HepG2 (cell line): Measurements from ENCODE around the gene MRPS7. TPM values are rescaled to one million over a fixed set of nuclear protein-coding genes. Genes with fewer than 3 reads are reported as not detected.

Source experiments
- AGO2 ChIP-seq: fragments of 200-400 bp; formaldehyde crosslinking; optimal IDR thresholded peaks from 2 replicates; pipeline ENCODE3; 2017; ENCODE audit warnings: mild to moderate bottlenecking, low read depth, low read length, moderate library complexity
- FOXA1 ChIP-seq, 2 experiments: fragments of 450-650 bp in 1 of 2; sonication (generic) in 1 of 2; formaldehyde crosslinking in 1 of 2; IDR thresholded peaks; 2 replicates each; pipeline versions ENCODE4 v1.4.0 to v1.6.1; 2016 to 2020; ENCODE audit warnings: missing genetic modification reagents in 1 of 2
- HDAC2 ChIP-seq: sonication (generic); formaldehyde crosslinking; IDR thresholded peaks from 2 replicates; pipeline ENCODE4 v1.4.0; 2020; ENCODE audit warnings: missing genetic modification reagents
- HNRNPK ChIP-seq: fragments of 200-400 bp; formaldehyde crosslinking; IDR thresholded peaks from 2 replicates; pipeline ENCODE4 v1.6.1; 2018; ENCODE audit warnings: low read length, low read depth, moderate library complexity, mild to moderate bottlenecking; ENCODE audit not compliant: poor library complexity, severe bottlenecking
- HNRNPLL ChIP-seq: fragments of 200-400 bp; formaldehyde crosslinking; IDR thresholded peaks from 2 replicates; pipeline ENCODE4 v1.6.1; 2017; ENCODE audit warnings: mild to moderate bottlenecking, low read depth, low read length; ENCODE audit not compliant: poor library complexity, severe bottlenecking
- JDP2 ChIP-seq: sonication (generic); formaldehyde crosslinking; IDR thresholded peaks from 2 replicates; pipeline ENCODE4 v1.8.1; 2022; ENCODE audit warnings: missing genetic modification reagents, borderline replicate concordance
- KMT2B ChIP-seq: IDR thresholded peaks from 2 replicates; pipeline ENCODE4 v1.6.1; 2016; ENCODE audit warnings: missing genetic modification reagents, missing compliant biosample characterization
- MZF1 ChIP-seq: sonication (generic); formaldehyde crosslinking; IDR thresholded peaks from 2 replicates; pipeline ENCODE4 v1.8.1; 2023; ENCODE audit warnings: mild to moderate bottlenecking, missing genetic modification reagents, borderline replicate concordance
- NKX3-1 ChIP-seq: sonication (generic); formaldehyde crosslinking; IDR thresholded peaks from 2 replicates; pipeline ENCODE4 v1.5.0; 2020; ENCODE audit warnings: missing genetic modification reagents
- PHF5A ChIP-seq: IDR thresholded peaks from one replicate; pipeline ENCODE4 v1.6.1; 2018; ENCODE audit warnings: low read depth, missing genetic modification reagents; ENCODE audit not compliant: unreplicated experiment
- SNAPC2 ChIP-seq: sonication (generic); formaldehyde crosslinking; IDR thresholded peaks from 2 replicates; pipeline ENCODE4 v1.8.1; 2022; ENCODE audit warnings: mild to moderate bottlenecking, missing genetic modification reagents
- SOX13 ChIP-seq, 3 experiments: fragments of 450-650 bp in 1 of 3; sonication (generic) in 1 of 3; formaldehyde crosslinking in 1 of 3; IDR thresholded peaks in 2 of 3; conservative IDR thresholded peaks in 1 of 3; 2 replicates each; pipeline versions ENCODE4 v1.5.0 to v1.6.1; 2016 to 2020; ENCODE audit warnings: antibody characterized with exemption in 1 of 3, mild to moderate bottlenecking in 1 of 3, missing compliant biosample characterization in 1 of 3, missing genetic modification reagents in 1 of 3, moderate library complexity in 1 of 3
- THAP7 ChIP-seq: sonication (generic); formaldehyde crosslinking; IDR thresholded peaks from 2 replicates; pipeline ENCODE4 v1.8.1; 2023; ENCODE audit warnings: mild to moderate bottlenecking, missing genetic modification reagents
- YEATS4 ChIP-seq: sonication (generic); formaldehyde crosslinking; IDR thresholded peaks from 2 replicates; pipeline ENCODE4 v1.4.0; 2020; ENCODE audit warnings: missing genetic modification reagents, borderline replicate concordance
- ZBTB37 ChIP-seq: sonication (generic); formaldehyde crosslinking; IDR thresholded peaks from 2 replicates; pipeline ENCODE4 v1.4.0; 2020; ENCODE audit warnings: mild to moderate bottlenecking, missing genetic modification reagents
- ZFYVE20 ChIP-seq: sonication (generic); formaldehyde crosslinking; IDR thresholded peaks from 2 replicates; pipeline ENCODE4 v1.8.0; 2023; ENCODE audit warnings: low read depth, mild to moderate bottlenecking, moderate library complexity, missing genetic modification reagents, borderline replicate concordance
- ZNF274 ChIP-seq: sonication (generic); formaldehyde crosslinking; IDR thresholded peaks from 2 replicates; pipeline ENCODE4 v1.5.1; 2020; ENCODE audit warnings: mild to moderate bottlenecking, missing genetic modification reagents
- ZNF343 ChIP-seq: sonication (generic); formaldehyde crosslinking; IDR thresholded peaks from 2 replicates; pipeline ENCODE4 v1.4.0; 2020; ENCODE audit warnings: mild to moderate bottlenecking, missing genetic modification reagents
- ZNF547 ChIP-seq: sonication (generic); formaldehyde crosslinking; IDR thresholded peaks from 2 replicates; pipeline ENCODE4 v1.5.1; 2020; ENCODE audit warnings: mild to moderate bottlenecking, missing genetic modification reagents
- ZNF550 ChIP-seq: sonication (generic); formaldehyde crosslinking; IDR thresholded peaks from 2 replicates; pipeline ENCODE4 v1.4.0; 2020; ENCODE audit warnings: mild to moderate bottlenecking, missing genetic modification reagents, borderline replicate concordance
- ZNF569 ChIP-seq: sonication (generic); formaldehyde crosslinking; IDR thresholded peaks from 2 replicates; pipeline ENCODE4 v1.5.0; 2020; ENCODE audit warnings: mild to moderate bottlenecking, missing genetic modification reagents, moderate library complexity, borderline replicate concordance
- ZNF577 ChIP-seq: sonication (generic); formaldehyde crosslinking; IDR thresholded peaks from 2 replicates; pipeline ENCODE4 v1.4.0; 2020; ENCODE audit warnings: mild to moderate bottlenecking, low read depth, missing genetic modification reagents, borderline replicate concordance
- ZNF614 ChIP-seq: IDR thresholded peaks from 2 replicates; pipeline ENCODE4 v1.6.1; 2018; ENCODE audit warnings: missing biosample characterization, missing genetic modification reagents, inconsistent platforms, borderline replicate concordance
- ZNF724P ChIP-seq: sonication (generic); formaldehyde crosslinking; IDR thresholded peaks from 2 replicates; pipeline ENCODE4 v1.8.0; 2022; ENCODE audit warnings: missing genetic modification reagents, borderline replicate concordance
- ZSCAN20 ChIP-seq: sonication (generic); formaldehyde crosslinking; IDR thresholded peaks from 2 replicates; pipeline ENCODE4 v1.4.0; 2020; ENCODE audit warnings: missing genetic modification reagents, mild to moderate bottlenecking, borderline replicate concordance
- polyA plus RNA-seq, 8 experiments: library from polyadenylated mRNA; depleted of rRNA in 3 of 8; stranded (reverse) in 7 of 8; unstranded in 1 of 8; fragments of >200 nt; fragmentation: Illumina TruSeq in 4 of 8; extraction: Trizol in 4 of 8; gene quantifications; 2 replicates each; pipeline versions ENCODE4 v1.2.1 to v1.2.3, GENCODE V29; 2011 to 2016; ENCODE audit warnings: low read depth in 4 of 8, missing spikeins in 1 of 8, mixed read lengths in 1 of 8; ENCODE audit not compliant: insufficient read depth in 1 of 8
- total RNA-seq, 5 experiments: library from RNA; depleted of rRNA; stranded (reverse); fragments of >200 nt; fragmentation: Illumina TruSeq; extraction: Trizol; gene quantifications; 2 replicates each; pipeline ENCODE4 v1.2.3, GENCODE V29; 2016; ENCODE audit warnings: low read depth in 1 of 5

The MRPS7 gene
- total and polyA plus RNA-seq, 2 of the 13 experiments (the other 11 are each of a cell fraction or from before 2014, with no cell fraction given), result 97.0 to 162 TPM

GRCh38 chr17:75271233-75271954 is 9.7 kb downstream of the MRPS7 start (continued):
- TF ChIP-seq ZBTB37 (CRISPR knock-in tag) (no peak), SOX13 (IDR thresholded peaks at IDR 0.05) (no peak), SOX13 (CRISPR knock-in tag; conservative IDR thresholded peaks at IDR 0.05 in 1 of 2, IDR thresholded peaks at IDR 0.05 in 1 of 2) (peak in 1 of 2 experiments; percentile 27; a peak in 2 of 4 replicates), ZNF724P (peak; percentile 63), YEATS4 (CRISPR knock-in tag) (peak; percentile 89), SNAPC2 (CRISPR knock-in tag) (peak; percentile 15; the same call in 1 of the 2 replicates), NKX3-1 (CRISPR knock-in tag) (peak; percentile 60; the same call in 1 of the 2 replicates), AGO2 (peak; percentile 96), ZNF569 (CRISPR knock-in tag) (0 out of 2 replicates have a peak, but pooled peaks have one; percentile 76), ZNF343 (peak; percentile 24; the same call in 1 of the 2 replicates), JDP2 (peak; percentile 40; the same call in 1 of the 2 replicates), HNRNPK (peak; percentile 33), MZF1 (no peak), ZNF547 (CRISPR knock-in tag) (peak; percentile 83), KMT2B (CRISPR knock-in tag) (peak; percentile 7; the same call in 1 of the 2 replicates), ZNF550 (CRISPR knock-in tag) (peak; percentile 74; the same call in 1 of the 2 replicates), FOXA1 (IDR thresholded peaks at IDR 0.05) (no peak), FOXA1 (CRISPR knock-in tag; IDR thresholded peaks at IDR 0.05) (0 out of 2 replicates have a peak, but pooled peaks have one; percentile 15), ZNF577 (CRISPR knock-in tag) (0 out of 2 replicates have a peak, but pooled peaks have one; percentile 34), HNRNPLL (peak; percentile 71), ZSCAN20 (CRISPR knock-in tag) (no peak), ZNF274 (CRISPR knock-in tag) (0 out of 2 replicates have a peak, but pooled peaks have one; percentile 9), PHF5A (CRISPR knock-in tag) (peak; percentile 59), ZFYVE20 (CRISPR knock-in tag) (0 out of 2 replicates have a peak, but pooled peaks have one; percentile 27), ZNF614 (0 out of 2 replicates have a peak, but pooled peaks have one; percentile 13), THAP7 (CRISPR knock-in tag) (0 out of 2 replicates have a peak, but pooled peaks have one; percentile 14), HDAC2 (CRISPR knock-in tag) (0 out of 2 replicates have a peak, but pooled peaks have one; percentile 12)
